H1 (cell line): ENCODE measurements around the gene GRID2. TPM values are rescaled to one million over a fixed set of nuclear protein-coding genes. Genes with fewer than 3 reads are reported as not detected.

Source experiments
- CTCF ChIA-PET: fragments of 300-600 bp; sonication (Branson Sonifier 250); formaldehyde crosslinking; loops from one replicate; lab custom pipeline; 2021; ENCODE audit not compliant: partially characterized antibody; lab: Charles Lee
- POLR2A ChIA-PET: fragments of 300-600 bp; sonication (Branson Sonifier 250); formaldehyde crosslinking; loops from one replicate; lab custom pipeline; 2021; ENCODE audit warnings: inconsistent platforms; ENCODE audit not compliant: partially characterized antibody; lab: Charles Lee
- DNase-seq, 2 experiments: peaks; one replicate each; pipeline versions ENCODE4 v3.0.0 to v3.0.0-alpha.2; 2010 to 2022; ENCODE audit warnings: low spot score in 2 of 2, low read depth in 1 of 2, mixed read lengths in 1 of 2
- FAIRE-seq: peaks from 2 replicates; lab custom pipeline; 2011; peaks lifted over from hg19 to GRCh38; lab: Jason Lieb, UNC
- H2AFZ ChIP-seq: 2 replicates; pipeline ENCODE4 v1.8.1; 2012; ENCODE audit warnings: low read length, inconsistent platforms
- H2AK5ac ChIP-seq: 2 replicates; pipeline ENCODE4 v1.6.1; 2013; ENCODE audit warnings: low read depth, low read length
- H2BK120ac ChIP-seq: replicated peaks from 2 replicates; pipeline ENCODE3; 2013; ENCODE audit warnings: low read depth, low read length, inconsistent platforms
- H2BK12ac ChIP-seq: 2 replicates; pipeline ENCODE4 v1.6.1; 2013; ENCODE audit warnings: low read depth, low read length
- H2BK15ac ChIP-seq: 2 replicates; pipeline ENCODE4 v1.6.1; 2013; ENCODE audit warnings: low read length
- H2BK20ac ChIP-seq: 2 replicates; pipeline ENCODE4 v1.6.1; 2013; ENCODE audit warnings: low read length
- H2BK5ac ChIP-seq: 2 replicates; pipeline ENCODE4 v1.6.1; 2013; ENCODE audit warnings: low read depth, low read length
- H3K14ac ChIP-seq: 2 replicates; pipeline ENCODE4 v1.6.1; 2013; ENCODE audit warnings: inconsistent platforms; ENCODE audit not compliant: insufficient read length
- H3K18ac ChIP-seq: 2 replicates; pipeline ENCODE4 v1.6.1; 2013; ENCODE audit warnings: low read length; ENCODE audit errors: extremely low read depth
- H3K23ac ChIP-seq: 2 replicates; pipeline ENCODE4 v1.6.1; 2013; ENCODE audit warnings: inconsistent platforms; ENCODE audit not compliant: insufficient read length
- H3K23me2 ChIP-seq: 2 replicates; pipeline ENCODE4 v1.6.1; 2013; ENCODE audit warnings: low read depth, low read length
- H3K27ac ChIP-seq: 2 replicates; pipeline ENCODE4 v1.6.1; 2011; ENCODE audit warnings: low read depth, low read length, inconsistent platforms
- H3K27me3 ChIP-seq, 4 experiments: replicated peaks in 1 of 4; 1 replicate in 1 of 4; 2 replicates in 3 of 4; pipeline versions ENCODE4 v1.6.1 to v1.8.1; 2011 to 2013; ENCODE audit warnings: low read length in 3 of 4, mild to moderate bottlenecking in 3 of 4, inconsistent platforms in 2 of 4, mixed read lengths in 2 of 4, moderate library complexity in 1 of 4; ENCODE audit not compliant: control insufficient read depth in 3 of 4, insufficient read depth in 3 of 4; ENCODE audit errors: extremely low read depth in 1 of 4
- H3K36me3 ChIP-seq, 4 experiments: 2 replicates each; pipeline versions ENCODE4 v1.6.1 to v1.8.1; 2011 to 2013; ENCODE audit warnings: mild to moderate bottlenecking in 4 of 4, low read length in 3 of 4, moderate library complexity in 2 of 4, control low read depth in 1 of 4, inconsistent platforms in 1 of 4; ENCODE audit not compliant: insufficient read depth in 4 of 4, control insufficient read depth in 2 of 4
- H3K4ac ChIP-seq: replicated peaks from 2 replicates; pipeline ENCODE3; 2013; ENCODE audit warnings: low read length, low read depth, mixed read lengths, inconsistent platforms; ENCODE audit not compliant: insufficient read length
- H3K4me1 ChIP-seq, 4 experiments: replicated peaks in 1 of 4; 1 replicate in 1 of 4; 2 replicates in 3 of 4; pipeline versions ENCODE4 v1.6.1 to v1.8.1; 2011 to 2013; ENCODE audit warnings: low read length in 3 of 4, inconsistent platforms in 2 of 4, mixed read lengths in 1 of 4; ENCODE audit not compliant: insufficient read depth in 4 of 4, control insufficient read depth in 3 of 4
- H3K4me2 ChIP-seq, 2 experiments: 2 replicates each; pipeline versions ENCODE4 v1.6.1 to v1.8.1; 2011 to 2013; ENCODE audit warnings: low read depth in 2 of 2, low read length in 2 of 2, control low read depth in 1 of 2, inconsistent platforms in 1 of 2, mild to moderate bottlenecking in 1 of 2; ENCODE audit not compliant: insufficient read depth in 1 of 2
- H3K4me3 ChIP-seq, 4 experiments: fragments of 200-600, 300-600 bp in 1 of 4; sonication (generic), shearing (Covaris generic), sonication (Bioruptor Twin) in 1 of 4; 2 replicates each; pipeline versions ENCODE4 v1.5.1 to v1.8.1; 2011 to 2016; ENCODE audit warnings: low read length in 4 of 4, low read depth in 3 of 4, control low read depth in 2 of 4, inconsistent platforms in 2 of 4, mild to moderate bottlenecking in 2 of 4, mixed read lengths in 1 of 4, moderate library complexity in 1 of 4; ENCODE audit not compliant: insufficient read depth in 2 of 4; ENCODE audit errors: extremely low read depth in 1 of 4
- H3K56ac ChIP-seq: replicated peaks from 2 replicates; pipeline ENCODE3; 2013; ENCODE audit warnings: low read depth, mild to moderate bottlenecking, mixed read lengths, low read length, inconsistent platforms; ENCODE audit not compliant: insufficient read length
- H3K79me1 ChIP-seq: 2 replicates; pipeline ENCODE4 v1.6.1; 2013; ENCODE audit warnings: low read depth, low read length, control low read depth
- H3K79me2 ChIP-seq, 2 experiments: 2 replicates each; pipeline versions ENCODE4 v1.6.1 to v1.8.1; 2012 to 2013; ENCODE audit warnings: low read length in 2 of 2, mild to moderate bottlenecking in 2 of 2, inconsistent platforms in 1 of 2; ENCODE audit not compliant: insufficient read depth in 2 of 2, control insufficient read depth in 1 of 2
- H3K9ac ChIP-seq, 4 experiments: replicated peaks in 1 of 4; 1 replicate in 1 of 4; 2 replicates in 3 of 4; pipeline versions ENCODE4 v1.6.1 to v1.8.1; 2011 to 2013; ENCODE audit warnings: low read depth in 3 of 4, low read length in 3 of 4, control low read depth in 2 of 4, mild to moderate bottlenecking in 2 of 4, moderate library complexity in 2 of 4, inconsistent platforms in 1 of 4; ENCODE audit errors: extremely low read depth in 1 of 4
- H3K9me3 ChIP-seq, 2 experiments: 2 replicates each; pipeline versions ENCODE4 v1.6.1 to v1.8.1; 2012 to 2013; ENCODE audit warnings: mild to moderate bottlenecking in 2 of 2, moderate library complexity in 2 of 2, control low read depth in 1 of 2, inconsistent platforms in 1 of 2, low read depth in 1 of 2, low read length in 1 of 2, mixed read lengths in 1 of 2; ENCODE audit not compliant: insufficient read depth in 2 of 2
- H4K20me1 ChIP-seq, 2 experiments: replicated peaks in 1 of 2; 2 replicates each; pipeline versions ENCODE3 to v1.8.1; 2011 to 2013; ENCODE audit warnings: inconsistent platforms in 2 of 2, low read length in 2 of 2, mild to moderate bottlenecking in 1 of 2; ENCODE audit not compliant: insufficient read depth in 2 of 2, control insufficient read depth in 1 of 2
- H4K5ac ChIP-seq: 2 replicates; pipeline ENCODE4 v1.6.1; 2013; ENCODE audit warnings: low read length, low read depth, mixed read lengths, inconsistent platforms; ENCODE audit not compliant: insufficient read length
- H4K8ac ChIP-seq: 2 replicates; pipeline ENCODE4 v1.8.0; 2013; ENCODE audit warnings: mild to moderate bottlenecking, moderate library complexity, low read length, inconsistent platforms; ENCODE audit not compliant: insufficient read depth; ENCODE audit errors: extremely low read depth
- H4K91ac ChIP-seq: replicated peaks from 2 replicates; pipeline ENCODE3; 2013; ENCODE audit warnings: low read length, mixed read lengths, inconsistent platforms; ENCODE audit not compliant: insufficient read length
- CHD2 ChIP-seq: IDR thresholded peaks from 2 replicates; pipeline ENCODE4 v1.6.1; 2012; ENCODE audit warnings: low read length, improper control_type of control experiment
- SIRT6 ChIP-seq: IDR thresholded peaks from one replicate; pipeline ENCODE4 v1.7.1; 2012; ENCODE audit warnings: low read length, inconsistent platforms
- SIX5 ChIP-seq: IDR thresholded peaks from 2 replicates; pipeline ENCODE4 v1.6.1; 2011; ENCODE audit warnings: mild to moderate bottlenecking, low read depth, low read length
- SP4 ChIP-seq: IDR thresholded peaks from 2 replicates; pipeline ENCODE4 v1.6.1; 2012; ENCODE audit warnings: low read length, inconsistent platforms
- polyA plus RNA-seq, 7 experiments: library from polyadenylated mRNA; depleted of rRNA in 3 of 7; stranded (reverse) in 5 of 7; unstranded in 2 of 7; fragments of >200 nt in 5 of 7; fragments of 200-250 nt in 2 of 7; gene quantifications; 1 replicate in 5 of 7; 2 replicates in 1 of 7; 4 replicates in 1 of 7; pipeline versions ENCODE4 v1.2.1 to v1.2.3, GENCODE V29; 2011 to 2013; ENCODE audit warnings: missing spikeins in 2 of 7, mixed read lengths in 2 of 7
- total RNA-seq: library from RNA; stranded (reverse); fragmentation: NEBNext Ultra II Directional; extraction: Animal tissue kit (Norgen Biotek cat#: 25700); gene quantifications from 2 replicates; pipeline ENCODE4 v1.2.1, GENCODE V29; 2021
- TF ChIP-seq, protein P1 (sequence below): IDR thresholded peaks from 2 replicates; pipeline ENCODE4 v1.6.1; 2011; ENCODE audit warnings: low read length, improper control_type of control experiment

GRID2 gene
- total and polyA plus RNA-seq, 2 of the 8 experiments (the other 6 are each of a cell fraction or from before 2014, with no cell fraction given) = 31.1 to 81.9 TPM

- no peak overlapping the region for H2BK12ac ChIP-seq
- no peak overlapping the region for H4K8ac ChIP-seq
- no peak overlapping the region for H3K23ac ChIP-seq
- no peak overlapping the region for H3K56ac ChIP-seq
- H3K14ac ChIP-seq = no peak overlapping the region
- no peak overlapping the region for H3K4me2 ChIP-seq
- no peak overlapping the region for H2BK120ac ChIP-seq
- H3K18ac ChIP-seq = no peak overlapping the region
- no peak overlapping the region for H2AK5ac ChIP-seq
- H3K27me3 ChIP-seq = no peaks in the 10 kb centered on the region
- no peak overlapping the region for H3K9ac ChIP-seq
- H2BK5ac ChIP-seq = no peak overlapping the region
- no peak overlapping the region for H3K4me3 ChIP-seq
- H3K23me2 ChIP-seq = no peaks in the 10 kb centered on the region
- H3K36me3 ChIP-seq = peaks cover 0 to 12% (median 2%) of the 10 kb centered on the region in 4 experiments; a peak in 3 of 8 replicates
- CTCF ChIA-PET = interaction anchor here (1.0 kb wide), 1 partner anchor 21 kb away, joined by 3 read pairs; no protein-coding TSS in a partner anchor
- H4K20me1 ChIP-seq = peaks cover 0 to 4% of the 10 kb centered on the region in 2 experiments
- peaks cover 0 to 80% of the 10 kb centered on the region in 2 experiments; a peak in 3 of 4 replicates for H3K79me2 ChIP-seq
- no peak overlapping the region for H3K27ac ChIP-seq
- POLR2A ChIA-PET = interaction anchor here (0.5 kb wide), 1 partner anchor 31 kb away, joined by 3 read pairs; no protein-coding TSS in a partner anchor
- no peaks in the 10 kb centered on the region for H3K9me3 ChIP-seq
- no peak overlapping the region for H4K5ac ChIP-seq
- H2BK20ac ChIP-seq = no peak overlapping the region
- H3K4ac ChIP-seq = no peak overlapping the region
- no peak overlapping the region for H2BK15ac ChIP-seq
- FAIRE-seq (no peak), DNase-seq (no peak)
- H2AFZ ChIP-seq = no peak overlapping the region
- peaks cover 4% of the 10 kb centered on the region; the same call in 1 of the 2 replicates for H3K79me1 ChIP-seq
- no peaks in the 10 kb centered on the region for H3K4me1 ChIP-seq
- no peak overlapping the region for H4K91ac ChIP-seq
- TF ChIP-seq SIX5 (no peak), SIRT6 (no peak), SP4 (no peak), CHD2 (no peak)
- TF ChIP-seq, protein P1, sequence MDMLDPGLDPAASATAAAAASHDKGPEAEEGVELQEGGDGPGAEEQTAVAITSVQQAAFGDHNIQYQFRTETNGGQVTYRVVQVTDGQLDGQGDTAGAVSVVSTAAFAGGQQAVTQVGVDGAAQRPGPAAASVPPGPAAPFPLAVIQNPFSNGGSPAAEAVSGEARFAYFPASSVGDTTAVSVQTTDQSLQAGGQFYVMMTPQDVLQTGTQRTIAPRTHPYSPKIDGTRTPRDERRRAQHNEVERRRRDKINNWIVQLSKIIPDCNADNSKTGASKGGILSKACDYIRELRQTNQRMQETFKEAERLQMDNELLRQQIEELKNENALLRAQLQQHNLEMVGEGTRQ = no peak
These were observed 347.8 kb downstream of the GRID2 start for GRCh38 chr4:92651536-92651935.
